Ovary (tissue), 9 donors: Measurements from ENCODE around the gene FGF13. TPM values are rescaled to one million over a fixed set of nuclear protein-coding genes. Genes with fewer than 3 reads are reported as not detected.

Source experiments
- DNase-seq, 5 donors: peaks; one replicate each; pipeline ENCODE4 v3.0.0-alpha.2; 2019 to 2020
- H3K27ac ChIP-seq, 2 donors: fragments of 200-600 bp; one replicate each; pipeline versions ENCODE4 v1.5.1 to v1.8.0; 2019 to 2022
- H3K27me3 ChIP-seq: fragments of 200-600 bp; one replicate; pipeline ENCODE4 v1.8.0; 2022
- H3K36me3 ChIP-seq: fragments of 200-600 bp; sonication (generic); one replicate; pipeline ENCODE4 v1.5.1; 2019
- H3K4me1 ChIP-seq: one replicate; pipeline ENCODE4 v1.8.1; 2013; ENCODE audit warnings: mild to moderate bottlenecking, moderate library complexity; ENCODE audit not compliant: insufficient read depth
- H3K4me3 ChIP-seq: fragments of 200-600 bp; sonication (generic); one replicate; pipeline ENCODE4 v1.5.1; 2017
- H3K9me3 ChIP-seq, 2 donors: fragments of 200-600 bp in 1 of 2; sonication (generic) in 1 of 2; one replicate each; pipeline versions ENCODE4 v1.5.1 to v1.8.1; 2013 to 2019; ENCODE audit warnings: mild to moderate bottlenecking in 1 of 2, moderate library complexity in 1 of 2
- CTCF ChIP-seq, 3 donors: fragments of 450-650 bp in 2 of 3; fragments of 200-600 bp in 1 of 3; IDR thresholded peaks; one replicate each; pipeline versions ENCODE4 v1.5.1 to v1.8.0; 2016 to 2022; ENCODE audit warnings: antibody characterized with exemption in 3 of 3, mild to moderate bottlenecking in 1 of 3
- EP300 ChIP-seq: sonication (generic); formaldehyde crosslinking; IDR thresholded peaks from one replicate; pipeline ENCODE4 v1.6.1; 2017; ENCODE audit warnings: antibody characterized with exemption
- POLR2A ChIP-seq: fragments of 450-650 bp; IDR thresholded peaks from one replicate; pipeline ENCODE4 v1.6.1; 2017; ENCODE audit warnings: antibody characterized with exemption, mild to moderate bottlenecking, moderate library complexity
- WGBS, 3 donors: extraction: QIAGEN DNeasy Blood & Tissue Kit in 1 of 3; methylation state at CpG; one replicate each; pipeline versions ENCODE4 v1.1.5 to v1.1.7; 2013 to 2017; 5-methylcytosine and 5-hydroxymethylcytosine counted together
- intact Hi-C, 4 donors: fragments of 100-400 bp; cut with DNase I; formaldehyde crosslinking; loops; one replicate each; pipeline versions ENCODE4 v1.11.0 to v1.15.1; 2022 to 2023
- polyA plus RNA-seq, 2 donors: library from polyadenylated mRNA; stranded (reverse); fragments of 200-250 nt in 1 of 2; fragments of 350-450 nt in 1 of 2; fragmentation: Illumina TruSeq in 1 of 2; extraction: RNeasy Lipid Tissue Mini Kit (QIAGEN cat#74804) in 1 of 2; gene quantifications; one replicate each; pipeline ENCODE4 v1.2.3, GENCODE V29; 2013 to 2014
- total RNA-seq, 7 donors: library from RNA; depleted of rRNA in 2 of 7; stranded (reverse); fragments of >200 nt in 2 of 7; fragmentation: NEBNext Ultra II Directional in 3 of 7; extraction: Animal tissue kit (Norgen Biotek cat#: 25700) in 3 of 7; gene quantifications; one replicate each; pipeline versions ENCODE4 v1.1.0 to v1.2.4, GENCODE V29; 2016 to 2023
- donor health status: DM: no; HTN: no; CAD: no; lungs with moderate emphysema.
- donor health status: DM: no; HTN: no; CAD: no.
- donor health status: Bipolar disorder and iron deficiency.
- donor health status: DM: yes; HTN: yes; CAD: no.
- donor health status: DM: no; HTN: no; CAD: no.
- donor health status: DM: yes; HTN: yes; CAD: no.

The FGF13 gene
- total and polyA plus RNA-seq, 9 donors: 2.1 to 9.8 (median 5.7) TPM

GRCh38 chrX:138691186-138691585 is 20.3 kb downstream of the FGF13 start:
- TF ChIP-seq CTCF (IDR thresholded peaks at IDR 0.05): no peak
- TF ChIP-seq EP300: no peak
- no peak for TF ChIP-seq POLR2A
- H3K4me3 ChIP-seq: no peak overlapping the region
- no peak for DNase-seq
- no peaks in the 10 kb centered on the region for H3K4me1 ChIP-seq
- intact Hi-C loops: no loop called here
- whole genome bisulfite sequencing, 3 donors: 30 to 34% (median 33%) methylated on average over 4 of the region's 4 CpGs
- H3K36me3 ChIP-seq: no peaks in the 10 kb centered on the region
- no peaks in the 10 kb centered on the region for H3K9me3 ChIP-seq
- no peak overlapping the region for H3K27ac ChIP-seq
- no peaks in the 10 kb centered on the region for H3K27me3 ChIP-seq

GRCh38 chrX:138690591-138690990 is 20.9 kb downstream of the FGF13 start:
- Histone ChIP-seq H3K9me3 (no peaks in the 10 kb centered on the region), H3K27ac (no peak overlapping the region), H3K27me3 (no peaks in the 10 kb centered on the region), H3K36me3 (no peaks in the 10 kb centered on the region), H3K4me1 (no peaks in the 10 kb centered on the region), H3K4me3 (no peak overlapping the region)
- no peak for TF ChIP-seq EP300
- TF ChIP-seq CTCF (IDR thresholded peaks at IDR 0.05): no peak
- TF ChIP-seq POLR2A: no peak
- DNase-seq: no peak
- intact Hi-C loops: no loop called here

- 69 to 76% (median 70%) methylated on average over 4 of the region's 4 CpGs for WGBS, 3 donors
- H3K4me1 ChIP-seq: no peaks in the 10 kb centered on the region
Observed at GRCh38 chrX:138683600-138683999, 27.9 kb downstream of the FGF13 start.

GRCh38 chrX:138669693-138670092 is 41.8 kb downstream of the FGF13 start:
- no peak for DNase-seq
- H3K9me3 ChIP-seq: no peaks in the 10 kb centered on the region
- TF ChIP-seq EP300: no peak
- no peak for TF ChIP-seq CTCF (IDR thresholded peaks at IDR 0.05)
- no peak for TF ChIP-seq POLR2A
- H3K36me3 ChIP-seq: no peaks in the 10 kb centered on the region
- H3K4me1 ChIP-seq: no peaks in the 10 kb centered on the region
- H3K27me3 ChIP-seq: no peaks in the 10 kb centered on the region
- no peak overlapping the region for H3K27ac ChIP-seq
- 16 to 27% (median 21%) methylated on average over 2 of the region's 2 CpGs for WGBS, 3 donors
- H3K4me3 ChIP-seq: no peak overlapping the region
- intact Hi-C loops: no loop called here

More at GRCh38 chrX:138683600-138683999, 27.9 kb downstream of the FGF13 start:
- no peak overlapping the region for H3K27ac ChIP-seq
- DNase-seq: no peak
- TF ChIP-seq CTCF (IDR thresholded peaks at IDR 0.05) (no peak), POLR2A (no peak), EP300 (no peak)
- H3K4me3 ChIP-seq: no peak overlapping the region
- no peaks in the 10 kb centered on the region for H3K36me3 ChIP-seq
- intact Hi-C loops: no loop called here
- H3K27me3 ChIP-seq: no peaks in the 10 kb centered on the region
- no peaks in the 10 kb centered on the region for H3K9me3 ChIP-seq

- intact Hi-C loops: no loop called here
- TF ChIP-seq POLR2A (no peak), EP300 (no peak), CTCF (IDR thresholded peaks at IDR 0.05) (no peak)
- 63 to 74% (median 65%) methylated on average over 1 of the region's 1 CpG for WGBS, 3 donors
Observed at GRCh38 chrX:138664466-138664865, 47.1 kb downstream of the FGF13 start.

More at GRCh38 chrX:138664466-138664865, 47.1 kb downstream of the FGF13 start:
- Histone ChIP-seq H3K27ac (no peak overlapping the region), H3K27me3 (no peaks in the 10 kb centered on the region), H3K4me3 (no peak overlapping the region), H3K4me1 (no peaks in the 10 kb centered on the region), H3K36me3 (no peaks in the 10 kb centered on the region), H3K9me3 (no peaks in the 10 kb centered on the region)
- DNase-seq: no peak
